ENCODE data around the gene HERC2.

- TF ChIP-seq CTCF (IDR thresholded peaks at IDR 0.05) (no peak), POLR2A (IDR thresholded peaks at IDR 0.05) (no peak), EP300 (IDR thresholded peaks at IDR 0.05) (no peak)
Observed at GRCh38 chr15:28078191-28078719, 243.7 kb downstream of the HERC2 start.

All from ovary (tissue), 3 donors.